ENCODE data around the gene TMEM42.

DNA sequence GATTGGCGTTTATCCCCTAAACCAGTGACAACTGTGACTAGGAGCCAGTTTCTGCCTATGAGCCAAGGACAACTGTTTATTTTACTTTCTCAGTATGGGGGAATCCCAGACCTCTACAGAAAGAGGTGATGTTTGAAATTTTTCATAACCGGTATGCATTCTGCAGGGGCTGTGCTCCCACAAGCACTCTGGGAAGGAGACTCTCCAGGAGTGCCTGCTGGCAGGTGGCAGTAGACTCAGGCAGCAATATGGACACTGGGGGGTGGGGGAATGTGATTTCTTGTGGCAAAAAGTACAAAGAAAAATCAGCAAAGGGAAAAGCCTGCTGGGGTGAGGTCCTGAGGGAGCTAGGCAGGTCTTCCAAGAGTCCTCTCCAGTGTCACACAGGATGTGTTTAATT, 18.6 kb downstream of the TMEM42 start:
- TF ChIP-seq, protein P1, sequence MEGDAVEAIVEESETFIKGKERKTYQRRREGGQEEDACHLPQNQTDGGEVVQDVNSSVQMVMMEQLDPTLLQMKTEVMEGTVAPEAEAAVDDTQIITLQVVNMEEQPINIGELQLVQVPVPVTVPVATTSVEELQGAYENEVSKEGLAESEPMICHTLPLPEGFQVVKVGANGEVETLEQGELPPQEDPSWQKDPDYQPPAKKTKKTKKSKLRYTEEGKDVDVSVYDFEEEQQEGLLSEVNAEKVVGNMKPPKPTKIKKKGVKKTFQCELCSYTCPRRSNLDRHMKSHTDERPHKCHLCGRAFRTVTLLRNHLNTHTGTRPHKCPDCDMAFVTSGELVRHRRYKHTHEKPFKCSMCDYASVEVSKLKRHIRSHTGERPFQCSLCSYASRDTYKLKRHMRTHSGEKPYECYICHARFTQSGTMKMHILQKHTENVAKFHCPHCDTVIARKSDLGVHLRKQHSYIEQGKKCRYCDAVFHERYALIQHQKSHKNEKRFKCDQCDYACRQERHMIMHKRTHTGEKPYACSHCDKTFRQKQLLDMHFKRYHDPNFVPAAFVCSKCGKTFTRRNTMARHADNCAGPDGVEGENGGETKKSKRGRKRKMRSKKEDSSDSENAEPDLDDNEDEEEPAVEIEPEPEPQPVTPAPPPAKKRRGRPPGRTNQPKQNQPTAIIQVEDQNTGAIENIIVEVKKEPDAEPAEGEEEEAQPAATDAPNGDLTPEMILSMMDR (IDR thresholded peaks at IDR 0.05): no peak
- TF ChIP-seq POLR2A (IDR thresholded peaks at IDR 0.05; ENCODE audit: low read depth): no peak
- TF ChIP-seq POLR2AphosphoS5 (IDR thresholded peaks at IDR 0.05): no peak
- TF ChIP-seq EP300 (IDR thresholded peaks at IDR 0.05): no peak

Data from esophagus muscularis mucosa (tissue), 4 donors.